Measurements from ENCODE around the gene CNN2.

The CNN2 gene

DNA sequence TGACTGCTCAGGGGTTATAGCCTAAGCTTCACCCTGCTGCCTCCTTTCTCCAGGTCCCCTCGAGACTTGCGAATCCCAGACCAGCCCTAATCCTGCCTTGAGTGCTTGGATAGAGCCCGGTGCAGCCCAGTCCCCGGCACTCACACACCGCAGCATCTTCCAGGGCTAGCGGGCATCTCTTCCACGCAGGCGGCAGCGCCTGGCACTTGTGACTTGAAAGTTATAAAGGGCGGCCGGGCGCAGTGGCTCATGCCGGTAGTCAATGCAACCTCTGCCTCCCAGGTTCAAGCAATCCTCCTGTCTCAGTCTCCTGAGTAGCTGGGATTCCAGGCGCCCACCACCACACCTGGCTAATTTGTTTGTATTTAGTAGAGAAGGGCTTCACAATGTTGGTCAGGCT, 40.3 kb upstream of the CNN2 start:
- TF ChIP-seq, protein P1, sequence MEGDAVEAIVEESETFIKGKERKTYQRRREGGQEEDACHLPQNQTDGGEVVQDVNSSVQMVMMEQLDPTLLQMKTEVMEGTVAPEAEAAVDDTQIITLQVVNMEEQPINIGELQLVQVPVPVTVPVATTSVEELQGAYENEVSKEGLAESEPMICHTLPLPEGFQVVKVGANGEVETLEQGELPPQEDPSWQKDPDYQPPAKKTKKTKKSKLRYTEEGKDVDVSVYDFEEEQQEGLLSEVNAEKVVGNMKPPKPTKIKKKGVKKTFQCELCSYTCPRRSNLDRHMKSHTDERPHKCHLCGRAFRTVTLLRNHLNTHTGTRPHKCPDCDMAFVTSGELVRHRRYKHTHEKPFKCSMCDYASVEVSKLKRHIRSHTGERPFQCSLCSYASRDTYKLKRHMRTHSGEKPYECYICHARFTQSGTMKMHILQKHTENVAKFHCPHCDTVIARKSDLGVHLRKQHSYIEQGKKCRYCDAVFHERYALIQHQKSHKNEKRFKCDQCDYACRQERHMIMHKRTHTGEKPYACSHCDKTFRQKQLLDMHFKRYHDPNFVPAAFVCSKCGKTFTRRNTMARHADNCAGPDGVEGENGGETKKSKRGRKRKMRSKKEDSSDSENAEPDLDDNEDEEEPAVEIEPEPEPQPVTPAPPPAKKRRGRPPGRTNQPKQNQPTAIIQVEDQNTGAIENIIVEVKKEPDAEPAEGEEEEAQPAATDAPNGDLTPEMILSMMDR (IDR thresholded peaks at IDR 0.05; ENCODE audit: insufficient read depth, missing control alignments) = no peak
- FAIRE-seq (no peak), DNase-seq (ENCODE audit: insufficient read length, low spot score) (no peak)

DNA sequence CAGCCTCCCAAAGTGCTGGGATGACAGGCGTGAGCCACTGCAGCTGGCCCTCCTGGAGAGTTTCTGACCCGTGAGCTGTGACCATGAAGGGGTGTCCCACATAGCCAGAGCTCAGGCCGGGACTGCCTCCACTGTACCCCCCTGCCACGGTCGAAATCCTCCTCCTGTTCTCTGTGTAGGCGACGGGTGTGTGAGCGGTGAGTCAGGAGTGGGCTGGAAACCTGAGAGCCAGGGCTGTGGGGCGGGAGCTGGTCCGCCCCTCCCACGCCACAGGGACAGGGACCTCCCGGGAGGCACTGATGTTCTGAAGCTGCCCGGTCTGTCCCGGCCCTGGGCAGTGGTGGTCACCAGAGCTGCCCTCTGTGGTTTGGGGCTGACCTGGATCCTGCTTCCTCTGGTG, 38.3 kb upstream of the CNN2 start:
- DNase-seq (ENCODE audit: insufficient read length, low spot score) (no peak), FAIRE-seq (no peak)
- TF ChIP-seq, protein P1 (IDR thresholded peaks at IDR 0.05; ENCODE audit: insufficient read depth, missing control alignments) = no peak

GRCh38 chr19:988510-988909, 37.9 kb upstream of the CNN2 start:
- TF ChIP-seq, protein P1 (IDR thresholded peaks at IDR 0.05; ENCODE audit: insufficient read depth, missing control alignments) = no peak
- FAIRE-seq (no peak), DNase-seq (ENCODE audit: insufficient read length, low spot score) (no peak)

GRCh38 chr19:989381-990081, 36.9 kb upstream of the CNN2 start:
- TF ChIP-seq, protein P1 (IDR thresholded peaks at IDR 0.05; ENCODE audit: insufficient read depth, missing control alignments) = no peak
- DNase-seq (ENCODE audit: insufficient read length, low spot score) (no peak), FAIRE-seq (no peak)

- TF ChIP-seq, protein P1 (IDR thresholded peaks at IDR 0.05; ENCODE audit: insufficient read depth, missing control alignments) = no peak
- DNase-seq (ENCODE audit: insufficient read length, low spot score) (peak; percentile 64), FAIRE-seq (no peak)
Observed at GRCh38 chr19:990119-990571, 36.3 kb upstream of the CNN2 start.

GRCh38 chr19:990746-991145, 35.7 kb upstream of the CNN2 start:
- TF ChIP-seq, protein P1 (IDR thresholded peaks at IDR 0.05; ENCODE audit: insufficient read depth, missing control alignments) = no peak
- no peak for DNase-seq (ENCODE audit: insufficient read length, low spot score)
- FAIRE-seq = no peak

GRCh38 chr19:991174-991931, 35.1 kb upstream of the CNN2 start:
- DNase-seq (ENCODE audit: insufficient read length, low spot score) (no peak), FAIRE-seq (no peak)
- TF ChIP-seq, protein P1 (IDR thresholded peaks at IDR 0.05; ENCODE audit: insufficient read depth, missing control alignments) = no peak
